Endodermal cell (in vitro differentiated cells): Measurements from ENCODE around the gene XDH. TPM values are rescaled to one million over a fixed set of nuclear protein-coding genes. Genes with fewer than 3 reads are reported as not detected.

Experiments
- DNase-seq: peaks from one replicate; pipeline ENCODE4 v3.0.0-alpha.2; 2017
- H3K27ac ChIP-seq: 2 replicates; pipeline ENCODE4 v1.5.1; 2013; ENCODE audit warnings: mild to moderate bottlenecking, low read depth, low read length, moderate library complexity
- H3K27me3 ChIP-seq: 2 replicates; pipeline ENCODE4 v1.6.1; 2013; ENCODE audit warnings: mild to moderate bottlenecking, low read length, moderate library complexity; ENCODE audit not compliant: insufficient read depth, control insufficient read depth, poor library complexity, severe bottlenecking
- H3K36me3 ChIP-seq: 2 replicates; pipeline ENCODE4 v1.7.0; 2013; ENCODE audit warnings: mild to moderate bottlenecking, low read length, moderate library complexity; ENCODE audit not compliant: control insufficient read depth, insufficient read depth
- H3K4me1 ChIP-seq: one replicate; pipeline ENCODE4 v1.7.0; 2013; ENCODE audit warnings: low read length; ENCODE audit not compliant: control insufficient read depth, insufficient read depth
- H3K4me3 ChIP-seq: 2 replicates; pipeline ENCODE4 v1.5.1; 2013; ENCODE audit warnings: mild to moderate bottlenecking, low read length, moderate library complexity
- H3K9ac ChIP-seq: 2 replicates; pipeline ENCODE4 v1.6.1; 2013; ENCODE audit warnings: mild to moderate bottlenecking, low read length, moderate library complexity; ENCODE audit not compliant: poor library complexity, severe bottlenecking; ENCODE audit errors: extremely low read depth
- H3K9me3 ChIP-seq: 2 replicates; pipeline ENCODE4 v1.6.1; 2013; ENCODE audit warnings: mild to moderate bottlenecking, low read length, moderate library complexity; ENCODE audit not compliant: control insufficient read depth
- H3K27ac Mint-ChIP-seq: 2 replicates; pipeline ENCODE4 v1.8.0; 2020; ENCODE audit warnings: mixed read lengths
- H3K27me3 Mint-ChIP-seq: 2 replicates; pipeline ENCODE4 v1.8.0; 2021; ENCODE audit warnings: mild to moderate bottlenecking, mixed read lengths; ENCODE audit not compliant: insufficient read depth
- H3K36me3 Mint-ChIP-seq: 2 replicates; pipeline ENCODE4 v1.8.0; 2020; ENCODE audit warnings: low read depth, mixed read lengths
- H3K4me1 Mint-ChIP-seq: 2 replicates; pipeline ENCODE4 v1.8.0; 2020; ENCODE audit warnings: mixed read lengths
- H3K4me3 Mint-ChIP-seq: 2 replicates; pipeline ENCODE4 v1.8.0; 2020; ENCODE audit warnings: mild to moderate bottlenecking, moderate library complexity, mixed read lengths
- H3K9me3 Mint-ChIP-seq: 2 replicates; pipeline ENCODE4 v1.8.0; 2020; ENCODE audit warnings: mild to moderate bottlenecking, mixed read lengths
- WGBS, 2 experiments: methylation state at CpG; one replicate each; pipeline versions ENCODE4 v1.1.5 to v1.1.7; 2013; ENCODE audit warnings: missing lambda C conversion rate in 2 of 2, mixed read lengths in 1 of 2; ENCODE audit not compliant: insufficient coverage in 1 of 2, insufficient read length in 1 of 2; 5-methylcytosine and 5-hydroxymethylcytosine counted together
- total RNA-seq, 2 donors: library from RNA; stranded (reverse); fragmentation: NEBNext Ultra II Directional in 1 of 2; extraction: Animal tissue kit (Norgen Biotek cat#: 25700) in 1 of 2; gene quantifications; 2 replicates in 1 of 2; 3 replicates in 1 of 2; pipeline ENCODE4 v1.2.1, GENCODE V29; 2021
- TF ChIP-seq, protein P1 (sequence below): fragments of 200-600 bp; sonication (generic); conservative IDR thresholded peaks from 2 replicates; pipeline ENCODE4 v1.5.0; 2021; ENCODE audit warnings: antibody characterized with exemption, mild to moderate bottlenecking

Gene XDH
- total RNA-seq, 2 donors from 2014 or later, result 1.9 to 4.0 TPM

DNA sequence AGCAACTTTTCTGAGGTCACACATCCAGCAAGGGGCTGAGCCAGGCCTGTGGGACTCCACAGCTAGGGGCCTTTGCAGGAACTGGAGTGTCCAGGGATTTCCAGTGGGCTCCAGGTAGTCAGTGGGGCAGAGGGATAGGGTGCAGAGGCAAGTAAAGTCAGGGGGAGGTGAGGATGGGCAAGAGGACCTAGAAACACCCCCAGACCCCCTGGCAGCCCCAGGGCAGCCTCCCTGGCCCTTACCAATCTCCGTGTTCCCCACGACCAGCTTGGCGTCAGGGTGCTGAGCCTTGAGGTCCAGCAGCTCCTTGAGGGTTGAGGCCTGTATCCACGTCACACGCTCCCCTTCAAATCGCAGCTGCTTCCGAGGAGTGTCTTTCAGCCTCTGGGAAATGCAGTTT, 28.4 kb downstream of the XDH start:
- Mint-ChIP-seq H3K36me3 (no peaks in the 10 kb centered on the region), H3K4me1 (peaks cover 18% of the 10 kb centered on the region), H3K27ac (no peak overlapping the region), H3K4me3 (no peak overlapping the region), H3K9me3 (no peaks in the 10 kb centered on the region), H3K27me3 (no peaks in the 10 kb centered on the region)
- Histone ChIP-seq H3K27ac (no peak overlapping the region), H3K9ac (no peak overlapping the region), H3K4me1 (peaks cover 4% of the 10 kb centered on the region), H3K36me3 (no peaks in the 10 kb centered on the region), H3K9me3 (no peaks in the 10 kb centered on the region), H3K4me3 (no peak overlapping the region), H3K27me3 (no peaks in the 10 kb centered on the region)
- 94 to 100% methylated on average over 2 to 7 of the region's 7 CpGs for WGBS, 2 experiments
- no peak for DNase-seq
- TF ChIP-seq, protein P1, sequence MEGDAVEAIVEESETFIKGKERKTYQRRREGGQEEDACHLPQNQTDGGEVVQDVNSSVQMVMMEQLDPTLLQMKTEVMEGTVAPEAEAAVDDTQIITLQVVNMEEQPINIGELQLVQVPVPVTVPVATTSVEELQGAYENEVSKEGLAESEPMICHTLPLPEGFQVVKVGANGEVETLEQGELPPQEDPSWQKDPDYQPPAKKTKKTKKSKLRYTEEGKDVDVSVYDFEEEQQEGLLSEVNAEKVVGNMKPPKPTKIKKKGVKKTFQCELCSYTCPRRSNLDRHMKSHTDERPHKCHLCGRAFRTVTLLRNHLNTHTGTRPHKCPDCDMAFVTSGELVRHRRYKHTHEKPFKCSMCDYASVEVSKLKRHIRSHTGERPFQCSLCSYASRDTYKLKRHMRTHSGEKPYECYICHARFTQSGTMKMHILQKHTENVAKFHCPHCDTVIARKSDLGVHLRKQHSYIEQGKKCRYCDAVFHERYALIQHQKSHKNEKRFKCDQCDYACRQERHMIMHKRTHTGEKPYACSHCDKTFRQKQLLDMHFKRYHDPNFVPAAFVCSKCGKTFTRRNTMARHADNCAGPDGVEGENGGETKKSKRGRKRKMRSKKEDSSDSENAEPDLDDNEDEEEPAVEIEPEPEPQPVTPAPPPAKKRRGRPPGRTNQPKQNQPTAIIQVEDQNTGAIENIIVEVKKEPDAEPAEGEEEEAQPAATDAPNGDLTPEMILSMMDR, result no peak

DNA sequence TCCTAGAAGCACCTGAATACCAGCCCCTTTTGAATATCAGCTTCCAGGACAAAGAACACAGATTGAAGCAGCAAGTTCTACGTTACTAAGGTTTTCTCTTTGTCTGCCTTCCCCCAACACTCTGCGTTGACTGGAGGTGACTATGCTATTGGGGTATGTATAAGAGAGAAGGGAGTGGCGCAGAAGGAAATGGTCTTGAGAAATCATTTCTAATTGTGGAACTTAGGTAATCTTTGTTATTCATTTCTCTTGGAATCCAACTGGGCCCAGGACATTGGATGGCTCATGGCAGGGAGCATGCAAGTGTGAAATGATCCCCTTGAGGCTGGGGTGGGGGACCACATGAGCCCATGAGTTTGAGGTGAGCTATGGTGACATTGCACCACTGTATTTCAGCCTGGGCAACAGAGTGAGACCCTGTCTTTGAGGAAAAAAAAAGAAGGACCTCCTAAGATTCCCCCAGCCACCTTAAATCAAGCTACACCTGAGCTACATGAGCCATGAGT, 29.7 kb downstream of the XDH start:
- no peak overlapping the region for H3K27ac Mint-ChIP-seq
- no peak overlapping the region for H3K4me3 ChIP-seq
- H3K36me3 ChIP-seq, result no peaks in the 10 kb centered on the region
- H3K4me1 Mint-ChIP-seq, result peaks cover 18% of the 10 kb centered on the region
- TF ChIP-seq, protein P1, result no peak
- DNase-seq, result no peak
- H3K9me3 ChIP-seq, result no peaks in the 10 kb centered on the region
- H3K4me1 ChIP-seq, result peaks cover 4% of the 10 kb centered on the region
- H3K27me3 Mint-ChIP-seq, result no peaks in the 10 kb centered on the region
- WGBS, 2 experiments, result 95% methylated on average over 3 of the region's 3 CpGs; no CpG with 5 or more reads in 1 of the 2 experiments
- H3K9ac ChIP-seq, result no peak overlapping the region
- peaks cover 4% of the 10 kb centered on the region for H3K36me3 Mint-ChIP-seq
- H3K9me3 Mint-ChIP-seq, result no peaks in the 10 kb centered on the region
- H3K27ac ChIP-seq, result no peak overlapping the region
- no peaks in the 10 kb centered on the region for H3K27me3 ChIP-seq
- no peak overlapping the region for H3K4me3 Mint-ChIP-seq

DNA sequence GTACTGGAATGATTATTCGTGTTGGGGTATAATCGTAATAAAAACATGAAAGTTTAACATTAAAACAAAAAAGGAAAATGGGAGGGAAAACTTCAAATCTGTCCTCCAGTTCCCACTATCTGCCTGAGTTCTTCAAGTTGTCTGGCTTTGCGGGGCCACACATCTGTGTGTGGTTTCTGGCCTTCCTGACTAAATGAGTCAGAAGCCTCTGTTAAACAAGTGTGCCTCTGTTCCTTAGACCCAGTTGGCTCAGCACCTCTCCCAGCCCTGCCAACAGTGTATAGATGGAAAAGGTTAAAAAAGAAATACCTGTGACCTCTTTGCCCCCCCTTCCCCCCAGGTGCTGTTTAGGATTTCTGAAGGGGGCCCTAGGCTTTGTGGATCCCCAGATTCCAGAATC, 30.2 kb downstream of the XDH start:
- Histone ChIP-seq H3K27me3 (no peaks in the 10 kb centered on the region), H3K4me3 (no peak overlapping the region), H3K9ac (no peak overlapping the region), H3K9me3 (no peaks in the 10 kb centered on the region), H3K4me1 (peaks cover 4% of the 10 kb centered on the region), H3K27ac (no peak overlapping the region), H3K36me3 (no peaks in the 10 kb centered on the region)
- Mint-ChIP-seq H3K4me1 (peaks cover 18% of the 10 kb centered on the region), H3K4me3 (no peak overlapping the region), H3K36me3 (peaks cover 4% of the 10 kb centered on the region), H3K27ac (no peak overlapping the region), H3K9me3 (no peaks in the 10 kb centered on the region), H3K27me3 (no peaks in the 10 kb centered on the region)
- TF ChIP-seq, protein P1, result no peak
- DNase-seq, result no peak
- WGBS, 2 experiments, result 86 to 100% methylated on average over 1 to 3 of the region's 3 CpGs
